ENCODE measurements around the gene LY6G6D.

Gene LY6G6D

GRCh38 chr6:31715022-31715958, at the start of gene LY6G6D:
TSS of gene LY6G6D (plus strand) at chr6:31715348. CDS start at chr6:31715356, 8 bp downstream.
- peak; percentile 50 for DNase-seq

DNA sequence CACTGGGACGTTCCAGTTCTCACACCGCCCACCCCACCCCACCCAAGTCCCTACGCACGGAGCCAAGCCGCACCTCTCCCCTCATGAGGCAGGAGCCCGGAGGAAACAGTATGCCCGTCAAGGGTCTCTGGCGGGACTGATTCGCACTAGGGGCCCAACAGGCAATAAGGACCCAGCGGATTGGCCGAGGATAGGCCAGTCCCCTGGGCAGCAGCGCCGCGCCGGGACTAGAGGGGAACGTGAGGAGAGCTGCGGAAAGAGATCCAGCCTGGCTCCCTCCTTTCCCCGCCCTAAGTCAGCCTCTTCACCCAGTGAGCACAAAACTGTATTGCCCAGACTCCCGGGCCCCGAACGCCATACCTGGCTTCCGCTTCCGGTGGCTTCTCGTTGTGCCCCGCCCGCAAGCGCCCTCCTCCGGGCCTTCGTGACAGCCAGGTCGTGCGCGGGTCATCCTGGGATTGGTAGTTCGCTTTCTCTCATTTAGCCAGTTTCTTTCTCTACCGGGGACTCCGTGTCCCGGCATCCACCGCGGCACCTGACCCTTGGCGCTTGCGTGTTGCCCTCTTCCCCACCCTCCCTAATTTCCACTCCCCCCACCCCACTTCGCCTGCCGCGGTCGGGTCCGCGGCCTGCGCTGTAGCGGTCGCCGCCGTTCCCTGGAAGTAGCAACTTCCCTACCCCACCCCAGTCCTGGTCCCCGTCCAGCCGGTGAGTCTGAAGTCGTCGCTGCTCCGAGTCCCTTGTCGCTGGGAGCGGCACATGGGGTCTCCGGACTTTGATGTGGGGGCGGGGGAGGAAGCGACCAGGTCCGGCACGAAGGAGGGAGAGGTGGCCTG, 49.4 kb upstream of the LY6G6D start, which contains the start of gene CSNK2B:
CSNK2B (plus strand) TSS at position 580 of the 836 bp plus-strand sequence. CDS start 752 bp downstream, outside the sequence.
- peak; percentile 99 for DNase-seq

- DNase-seq, result no peak
Measured at GRCh38 chr6:31666337-31666965, 48.7 kb upstream of the LY6G6D start.

DNA sequence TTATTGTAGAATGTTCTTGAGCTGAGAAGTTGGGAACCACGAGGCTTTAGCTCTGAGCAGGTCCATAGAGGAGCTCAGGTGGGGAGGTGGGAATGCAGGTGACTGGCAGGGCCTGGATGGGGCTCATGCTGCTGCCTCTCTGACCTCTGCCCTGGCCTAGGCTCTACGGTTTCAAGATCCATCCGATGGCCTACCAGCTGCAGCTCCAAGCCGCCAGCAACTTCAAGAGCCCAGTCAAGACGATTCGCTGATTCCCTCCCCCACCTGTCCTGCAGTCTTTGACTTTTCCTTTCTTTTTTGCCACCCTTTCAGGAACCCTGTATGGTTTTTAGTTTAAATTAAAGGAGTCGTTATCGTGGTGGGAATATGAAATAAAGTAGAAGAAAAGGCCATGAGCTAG, 45.5 kb upstream of the LY6G6D start, which contains the start of gene LY6G5B:
LY6G5B (plus strand) TSS at position 301 of the 400 bp plus-strand sequence. CDS start 975 bp downstream, outside the sequence.
- DNase-seq, result no peak

DNA sequence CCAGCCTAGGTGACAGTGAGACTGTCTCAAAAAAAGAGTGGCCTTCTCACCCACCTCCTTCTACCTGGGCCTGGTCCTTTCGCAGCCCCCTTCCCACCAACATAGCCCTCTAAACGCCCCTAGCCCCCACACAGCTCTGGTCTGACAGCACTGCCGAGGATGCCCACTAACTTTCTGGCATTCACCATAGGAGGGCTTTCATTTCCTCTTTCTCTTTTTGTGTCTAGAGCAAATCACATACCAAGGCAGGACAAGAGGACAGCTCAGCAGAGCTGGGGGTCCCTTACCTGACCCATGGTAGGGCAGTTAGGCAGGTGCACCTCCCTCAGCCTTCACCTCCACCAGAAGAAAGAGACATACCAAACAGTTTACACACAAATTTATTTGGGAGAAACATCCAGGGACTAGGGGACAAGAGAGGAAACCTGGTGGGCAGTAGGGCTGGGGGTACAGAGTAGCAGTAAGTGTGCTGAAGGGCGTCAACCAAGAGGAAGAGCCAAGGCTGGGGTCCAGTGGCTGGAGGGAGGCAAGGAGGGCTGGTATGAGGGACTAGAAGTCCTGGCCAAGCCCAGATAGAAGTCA, 38.7 kb upstream of the LY6G6D start:
- DNase-seq, result no peak

DNA sequence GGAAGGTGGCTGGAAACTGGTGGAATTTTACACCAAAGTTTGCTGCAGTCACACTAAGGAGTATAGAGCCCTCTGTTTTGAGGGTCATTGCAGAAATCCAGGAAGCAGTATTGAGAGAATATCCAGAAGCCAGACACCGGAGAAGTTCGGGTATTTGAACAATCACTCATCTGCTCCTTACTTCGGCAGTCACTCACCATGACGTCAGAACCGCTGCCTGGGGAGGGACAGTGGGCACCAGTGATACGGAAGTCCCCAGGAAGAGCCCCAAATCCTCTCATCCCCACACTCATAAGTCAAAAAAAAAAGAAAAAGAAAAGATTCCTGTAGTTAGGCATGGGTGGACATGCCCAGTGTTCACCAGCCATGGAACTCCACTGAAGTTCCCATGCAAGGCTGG, 38.2 kb upstream of the LY6G6D start:
- DNase-seq, result no peak

DNA sequence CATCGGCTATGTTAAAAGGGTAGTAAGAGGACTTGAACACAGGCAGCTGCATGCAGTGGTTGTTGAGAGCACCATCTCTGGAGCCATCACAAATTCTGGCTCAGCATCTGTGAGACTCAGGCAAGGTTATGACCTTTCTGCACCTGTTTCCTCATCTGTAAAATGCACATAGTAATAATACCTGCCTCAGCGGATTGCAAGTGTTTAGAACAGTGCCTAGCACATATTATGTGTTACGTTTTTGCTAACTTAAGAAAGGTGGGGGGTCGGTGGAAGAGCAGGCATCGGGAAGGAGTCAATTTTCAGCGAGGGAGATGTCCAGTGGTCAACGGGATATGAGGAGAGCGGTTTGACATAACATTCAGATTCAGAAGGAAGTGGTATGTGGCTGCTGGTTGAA, 37.2 kb upstream of the LY6G6D start:
- no peak for DNase-seq

GRCh38 chr6:31680226-31681134, 34.7 kb upstream of the LY6G6D start, which contains the start of gene LY6G5C:
TSS of gene LY6G5C (minus strand) at chr6:31681067. CDS start at chr6:31680373, 694 bp downstream.
- DNase-seq, result peak; percentile 94

DNA sequence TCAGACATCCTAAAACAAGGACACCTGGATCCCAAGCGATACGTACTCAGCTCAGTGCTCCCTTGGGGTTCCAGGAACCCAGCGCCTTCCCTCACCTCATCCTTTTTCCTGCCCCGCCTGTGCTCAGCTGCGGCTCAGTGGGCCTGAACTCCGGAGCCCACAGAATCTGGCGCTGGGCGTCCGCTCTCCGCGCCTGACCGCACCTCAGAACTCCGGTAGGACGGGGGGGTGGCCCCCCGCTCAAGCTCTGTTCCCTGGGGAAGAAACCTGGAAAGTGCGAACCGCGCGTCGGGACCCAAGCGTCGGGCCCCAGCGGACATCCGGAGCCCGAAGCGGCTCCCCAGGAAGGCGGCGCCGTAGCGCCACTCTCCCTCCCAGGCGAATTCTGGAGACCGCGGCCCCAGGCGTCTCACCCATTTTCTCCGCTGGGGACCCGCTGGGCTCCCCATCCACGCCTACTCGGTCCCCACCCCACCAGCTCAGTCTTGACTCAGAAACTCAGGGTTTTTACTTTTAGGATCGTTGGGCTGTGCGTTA, 33.9 kb upstream of the LY6G6D start:
- DNase-seq, result peak; percentile 40

DNA sequence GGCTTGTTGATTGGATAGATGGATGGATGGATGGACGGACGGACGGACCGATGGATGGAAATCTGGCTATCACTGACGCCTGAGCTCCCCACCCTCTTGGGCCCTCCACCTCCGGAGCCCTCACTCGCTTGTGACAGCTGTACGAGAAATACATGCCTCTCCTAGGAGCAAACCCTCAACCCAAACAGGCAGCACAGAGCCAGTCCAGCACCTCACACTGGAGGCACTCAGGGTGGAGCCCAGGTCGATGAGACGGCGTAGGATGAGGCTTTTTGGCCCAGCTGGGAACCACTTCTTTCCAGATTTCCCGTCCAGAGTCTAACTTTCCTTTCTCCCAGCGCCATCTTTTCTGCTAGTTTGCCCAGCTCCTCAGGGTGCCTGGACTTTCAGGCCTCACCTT, 31.6 kb upstream of the LY6G6D start:
- no peak for DNase-seq

- DNase-seq, result no peak
Measured at GRCh38 chr6:31686483-31686882, 28.7 kb upstream of the LY6G6D start.

GRCh38 chr6:31687321-31687720, 27.8 kb upstream of the LY6G6D start:
- DNase-seq, result no peak

GRCh38 chr6:31687860-31688693, 27.1 kb upstream of the LY6G6D start:
- no peak for DNase-seq

DNA sequence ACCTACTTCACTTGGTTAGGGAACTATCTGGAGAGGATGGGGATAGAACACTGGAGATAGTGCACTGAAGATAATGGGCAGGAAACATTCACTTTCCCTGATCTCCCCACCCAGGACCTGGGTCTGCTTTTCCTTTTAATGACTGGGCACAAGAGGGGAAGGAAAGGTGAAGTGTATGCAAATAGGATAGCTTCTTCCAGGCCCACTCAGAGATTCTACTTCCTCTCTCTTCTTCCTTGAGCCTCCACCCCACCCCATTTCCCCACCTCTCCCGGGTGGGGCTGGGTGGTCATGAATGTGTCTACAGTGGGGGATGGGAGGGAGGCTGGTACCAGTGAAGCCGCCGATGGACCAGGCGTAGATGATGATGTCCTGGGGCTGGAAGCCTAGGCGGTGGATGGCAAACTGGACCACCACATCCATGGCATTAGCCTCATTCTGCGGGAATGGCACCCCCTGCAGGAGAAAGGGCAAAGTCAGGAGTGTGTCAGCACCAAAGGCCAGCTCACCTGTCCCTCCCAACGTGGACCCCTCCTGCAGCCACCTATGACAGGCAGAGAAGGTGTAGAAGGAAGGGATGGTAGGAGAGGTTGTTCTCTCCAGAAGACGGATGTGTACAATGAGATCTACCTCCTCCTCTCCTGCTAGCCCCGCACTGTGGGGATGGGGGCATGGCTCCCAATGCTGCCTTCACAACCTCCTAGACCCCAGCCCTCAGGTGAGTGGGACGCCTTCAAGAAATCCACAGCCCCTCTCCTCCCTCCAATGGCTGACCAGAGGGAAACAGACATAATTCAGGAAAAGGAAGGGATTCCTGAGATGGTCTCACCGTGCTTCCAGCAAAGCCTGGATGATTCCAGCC, 25.7 kb upstream of the LY6G6D start:
- DNase-seq, result no peak

DNA sequence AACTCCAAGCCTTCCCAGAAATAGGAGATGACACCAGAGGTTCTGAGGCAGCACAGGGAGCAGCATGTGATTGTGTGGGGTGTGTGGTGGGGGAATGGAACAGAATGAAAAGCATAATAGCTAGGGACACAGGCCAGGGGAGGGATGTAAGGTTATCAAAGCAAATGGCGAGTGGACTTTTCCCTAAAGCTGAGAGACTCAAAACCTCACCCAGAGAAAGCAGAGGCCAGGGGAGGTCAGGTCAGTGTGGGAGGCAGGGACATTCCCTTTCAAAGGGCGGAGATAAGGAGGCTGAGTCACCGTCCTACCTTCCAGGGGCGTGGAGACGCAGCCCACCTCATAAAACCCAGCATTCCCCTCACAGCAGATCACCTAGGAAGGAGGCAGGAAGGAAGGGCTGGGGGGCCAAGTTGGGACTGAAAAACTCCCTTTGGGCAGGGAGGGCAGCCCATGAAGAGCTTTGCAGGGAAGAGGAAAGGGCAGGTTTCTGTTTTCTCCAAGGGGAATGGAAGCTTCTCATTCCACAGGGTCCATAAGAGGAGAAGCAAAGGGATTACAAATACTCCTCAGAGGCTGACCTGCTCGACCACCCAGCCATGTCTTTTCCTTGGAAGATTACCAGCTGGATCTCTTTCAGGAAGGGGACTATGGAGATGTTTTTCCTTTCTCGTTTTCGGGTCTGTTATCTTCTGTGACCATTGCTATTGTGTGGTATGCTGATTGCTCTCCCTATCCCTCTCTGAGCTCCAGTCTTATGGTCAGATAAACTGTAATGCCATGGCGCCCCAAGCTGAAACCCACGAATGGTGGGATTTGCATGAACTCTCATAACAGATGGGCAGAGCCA, 24.7 kb upstream of the LY6G6D start:
- no peak for DNase-seq

GRCh38 chr6:31691078-31691463, 24.1 kb upstream of the LY6G6D start:
- no peak for DNase-seq

DNA sequence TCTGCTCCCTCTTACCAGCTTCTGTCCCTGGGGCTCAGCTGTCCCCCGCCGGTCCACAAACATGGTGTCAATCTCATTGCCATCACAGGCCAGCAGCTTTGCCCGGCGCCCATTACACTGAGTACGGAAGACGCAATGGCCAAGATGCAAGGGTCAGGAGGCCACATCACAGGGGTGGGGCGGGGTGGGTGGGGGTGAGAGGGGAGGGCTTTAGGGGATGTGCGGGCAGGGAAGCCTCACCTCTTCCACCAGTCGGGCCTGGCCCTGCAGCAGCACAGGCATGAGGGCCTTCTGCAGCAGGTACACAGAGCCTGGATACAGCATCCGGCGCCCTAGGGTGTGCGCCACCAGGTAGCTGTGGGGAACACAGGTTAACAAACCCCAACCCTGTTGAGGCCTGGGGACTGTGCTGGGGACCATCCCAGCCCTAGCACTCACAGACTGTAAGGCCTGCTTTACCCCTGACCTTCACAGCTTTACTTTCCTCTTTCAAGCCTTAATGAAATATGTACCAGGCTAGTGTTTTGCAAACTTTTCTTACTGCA, 23.5 kb upstream of the LY6G6D start:
- no peak for DNase-seq

DNA sequence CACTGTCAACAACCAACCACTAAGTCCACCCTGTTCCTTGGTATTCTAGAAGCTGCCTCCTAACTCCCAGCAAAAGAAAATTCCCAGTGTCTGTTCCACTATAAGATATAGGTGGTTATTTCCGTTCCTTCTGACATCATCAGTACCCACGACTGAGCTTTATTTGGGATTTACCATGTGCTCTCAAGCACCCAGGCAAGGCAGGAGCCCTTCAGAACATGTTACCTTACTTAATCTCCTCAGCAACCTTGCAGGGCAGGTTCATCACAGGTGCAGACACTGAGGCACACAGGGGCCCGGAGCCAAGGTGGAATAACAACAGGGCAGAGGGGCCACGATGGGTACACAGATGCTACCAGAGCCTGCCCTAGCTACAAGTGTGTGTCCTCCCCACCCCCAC, 22.8 kb upstream of the LY6G6D start:
- no peak for DNase-seq

Data from femur (tissue), 1 donor.